Esophagus mucosa (tissue), 1 donor: Measurements from ENCODE around the gene CCR8. TPM values are rescaled to one million over a fixed set of nuclear protein-coding genes. Genes with fewer than 3 reads are reported as not detected.
"Not testable (repeated sequence)": the region's sequence is repeated elsewhere in the genome, so short reads cannot be mapped to it uniquely, and the experiment has no call there.

ENCODE experiments used
- ATAC-seq: fragments of 200-7000 bp; cut with Tn5 transposase; one replicate; pipeline ENCODE4 v1.9.1; 2020
- total RNA-seq: library from RNA; stranded (reverse); gene quantifications from one replicate; pipeline ENCODE4 v1.2.4, GENCODE V29; 2023
- donor health status: DM: yes; HTN: yes; CAD: no.

CCR8 gene
- total RNA-seq, 1 donor from 2014 or later: 0.16 TPM

GRCh38 chr3:39315420-39315819 lies 14.1 kb upstream of the CCR8 start:
- no peak for ATAC-seq

GRCh38 chr3:39317571-39318169 lies 11.8 kb upstream of the CCR8 start:
- no peak for ATAC-seq

- ATAC-seq: no peak
Measured at GRCh38 chr3:39318301-39318700, 11.2 kb upstream of the CCR8 start.

- no peak for ATAC-seq
Measured at GRCh38 chr3:39319249-39319648, 10.3 kb upstream of the CCR8 start.

GRCh38 chr3:39321574-39321983 lies 7.9 kb upstream of the CCR8 start:
- ATAC-seq: not testable (repeated sequence)

- not testable (repeated sequence) for ATAC-seq
Measured at GRCh38 chr3:39322209-39322715, 7.2 kb upstream of the CCR8 start.

GRCh38 chr3:39322936-39323335 lies 6.6 kb upstream of the CCR8 start:
- no peak for ATAC-seq

- no peak for ATAC-seq
Measured at GRCh38 chr3:39323494-39323893, 6.0 kb upstream of the CCR8 start.

- no peak for ATAC-seq
Measured at GRCh38 chr3:39325236-39325635, 4.3 kb upstream of the CCR8 start.

- no peak for ATAC-seq
Measured at GRCh38 chr3:39327053-39327745, 2.3 kb upstream of the CCR8 start.

GRCh38 chr3:39327746-39328349 lies 1.7 kb upstream of the CCR8 start:
- ATAC-seq: no peak

- no peak for ATAC-seq
Measured at GRCh38 chr3:39330824-39331223, 1.3 kb downstream of the CCR8 start.

GRCh38 chr3:39332525-39332924 lies 3.0 kb downstream of the CCR8 start:
- ATAC-seq: no peak

- ATAC-seq: no peak
Measured at GRCh38 chr3:39333607-39334006, 4.1 kb downstream of the CCR8 start.

GRCh38 chr3:39334205-39334604 lies 4.7 kb downstream of the CCR8 start:
- ATAC-seq: no peak

GRCh38 chr3:39338201-39338600 lies 8.7 kb downstream of the CCR8 start:
- no peak for ATAC-seq

- no peak for ATAC-seq
Measured at GRCh38 chr3:39339086-39339485, 9.6 kb downstream of the CCR8 start.

- peak; percentile 31 for ATAC-seq
Measured at GRCh38 chr3:39343076-39343717, 13.7 kb downstream of the CCR8 start.

GRCh38 chr3:39343760-39344159 lies 14.3 kb downstream of the CCR8 start:
- no peak for ATAC-seq

GRCh38 chr3:39344746-39345344 lies 15.3 kb downstream of the CCR8 start:
- no peak for ATAC-seq

- ATAC-seq: no peak
Measured at GRCh38 chr3:39346785-39347585, 17.5 kb downstream of the CCR8 start.

GRCh38 chr3:39347586-39347876 lies 18.0 kb downstream of the CCR8 start:
- ATAC-seq: no peak
